ENCODE results near the gene SLC23A1.

The SLC23A1 gene
- long read RNA-seq: 0 reads

DNA sequence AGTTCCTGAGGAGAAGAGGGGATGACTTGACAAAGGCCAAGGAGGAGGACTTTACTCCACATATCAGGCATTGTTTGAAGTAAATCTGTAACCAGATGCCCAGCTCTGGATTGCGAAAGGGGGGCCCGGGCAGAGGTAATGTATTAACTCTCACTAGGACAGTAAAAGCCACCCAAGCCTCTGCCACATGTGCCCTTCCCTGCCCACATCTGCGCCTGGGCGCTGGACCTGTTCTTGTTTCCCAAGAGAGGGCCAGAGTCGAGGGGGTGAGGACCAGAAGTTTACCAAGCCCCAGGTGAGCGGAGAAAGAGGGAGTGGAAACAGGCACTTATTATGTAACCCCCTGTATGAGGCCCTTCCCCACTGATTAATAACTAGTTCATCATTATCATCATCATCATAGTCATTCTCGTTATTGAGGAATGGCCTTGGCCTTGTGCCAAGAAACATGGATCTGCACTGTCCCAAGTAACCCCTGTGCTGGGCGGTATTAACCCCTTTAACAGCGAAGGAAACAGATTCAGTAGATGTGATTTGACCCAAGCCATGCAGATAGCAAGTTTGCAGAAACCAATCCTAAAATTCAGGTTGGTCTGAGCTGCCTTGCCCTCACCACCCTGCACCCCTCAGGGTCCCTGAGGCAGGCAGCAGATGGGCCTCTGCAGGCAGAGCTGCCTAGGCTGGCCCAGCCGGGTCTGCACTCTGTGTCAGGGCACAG is at the start of gene SLC23A1:
Gene SLC23A1 (minus strand): TSS at position 23 of the 718 bp plus-strand sequence. CDS start 44 bp downstream, outside the sequence.
- Histone ChIP-seq H3K4me3 (replicated peaks; ENCODE audit: insufficient read depth, low read length) (no peak within 1 kb of the TSS), H3K27ac (replicated peaks) (no peak within 1 kb of the TSS), H3K27me3 (ENCODE audit: insufficient read depth, poor library complexity, severe bottlenecking) (no peaks in the 10 kb centered on the region)
- TF ChIP-seq SPI1 (IDR thresholded peaks at IDR 0.05; ENCODE audit: borderline replicate concordance, low read depth) (no peak), POLR2AphosphoS5 (IDR thresholded peaks at IDR 0.05; ENCODE audit: low read depth) (no peak), GABPA (IDR thresholded peaks at IDR 0.05; ENCODE audit: low read depth) (no peak)
- TF ChIP-seq, protein P1, sequence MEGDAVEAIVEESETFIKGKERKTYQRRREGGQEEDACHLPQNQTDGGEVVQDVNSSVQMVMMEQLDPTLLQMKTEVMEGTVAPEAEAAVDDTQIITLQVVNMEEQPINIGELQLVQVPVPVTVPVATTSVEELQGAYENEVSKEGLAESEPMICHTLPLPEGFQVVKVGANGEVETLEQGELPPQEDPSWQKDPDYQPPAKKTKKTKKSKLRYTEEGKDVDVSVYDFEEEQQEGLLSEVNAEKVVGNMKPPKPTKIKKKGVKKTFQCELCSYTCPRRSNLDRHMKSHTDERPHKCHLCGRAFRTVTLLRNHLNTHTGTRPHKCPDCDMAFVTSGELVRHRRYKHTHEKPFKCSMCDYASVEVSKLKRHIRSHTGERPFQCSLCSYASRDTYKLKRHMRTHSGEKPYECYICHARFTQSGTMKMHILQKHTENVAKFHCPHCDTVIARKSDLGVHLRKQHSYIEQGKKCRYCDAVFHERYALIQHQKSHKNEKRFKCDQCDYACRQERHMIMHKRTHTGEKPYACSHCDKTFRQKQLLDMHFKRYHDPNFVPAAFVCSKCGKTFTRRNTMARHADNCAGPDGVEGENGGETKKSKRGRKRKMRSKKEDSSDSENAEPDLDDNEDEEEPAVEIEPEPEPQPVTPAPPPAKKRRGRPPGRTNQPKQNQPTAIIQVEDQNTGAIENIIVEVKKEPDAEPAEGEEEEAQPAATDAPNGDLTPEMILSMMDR (IDR thresholded peaks at IDR 0.05; ENCODE audit: insufficient read depth, low read length): no peak
- TF ChIP-seq, protein P2, sequence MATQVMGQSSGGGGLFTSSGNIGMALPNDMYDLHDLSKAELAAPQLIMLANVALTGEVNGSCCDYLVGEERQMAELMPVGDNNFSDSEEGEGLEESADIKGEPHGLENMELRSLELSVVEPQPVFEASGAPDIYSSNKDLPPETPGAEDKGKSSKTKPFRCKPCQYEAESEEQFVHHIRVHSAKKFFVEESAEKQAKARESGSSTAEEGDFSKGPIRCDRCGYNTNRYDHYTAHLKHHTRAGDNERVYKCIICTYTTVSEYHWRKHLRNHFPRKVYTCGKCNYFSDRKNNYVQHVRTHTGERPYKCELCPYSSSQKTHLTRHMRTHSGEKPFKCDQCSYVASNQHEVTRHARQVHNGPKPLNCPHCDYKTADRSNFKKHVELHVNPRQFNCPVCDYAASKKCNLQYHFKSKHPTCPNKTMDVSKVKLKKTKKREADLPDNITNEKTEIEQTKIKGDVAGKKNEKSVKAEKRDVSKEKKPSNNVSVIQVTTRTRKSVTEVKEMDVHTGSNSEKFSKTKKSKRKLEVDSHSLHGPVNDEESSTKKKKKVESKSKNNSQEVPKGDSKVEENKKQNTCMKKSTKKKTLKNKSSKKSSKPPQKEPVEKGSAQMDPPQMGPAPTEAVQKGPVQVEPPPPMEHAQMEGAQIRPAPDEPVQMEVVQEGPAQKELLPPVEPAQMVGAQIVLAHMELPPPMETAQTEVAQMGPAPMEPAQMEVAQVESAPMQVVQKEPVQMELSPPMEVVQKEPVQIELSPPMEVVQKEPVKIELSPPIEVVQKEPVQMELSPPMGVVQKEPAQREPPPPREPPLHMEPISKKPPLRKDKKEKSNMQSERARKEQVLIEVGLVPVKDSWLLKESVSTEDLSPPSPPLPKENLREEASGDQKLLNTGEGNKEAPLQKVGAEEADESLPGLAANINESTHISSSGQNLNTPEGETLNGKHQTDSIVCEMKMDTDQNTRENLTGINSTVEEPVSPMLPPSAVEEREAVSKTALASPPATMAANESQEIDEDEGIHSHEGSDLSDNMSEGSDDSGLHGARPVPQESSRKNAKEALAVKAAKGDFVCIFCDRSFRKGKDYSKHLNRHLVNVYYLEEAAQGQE (IDR thresholded peaks at IDR 0.05; ENCODE audit: insufficient replicate concordance, low read depth): no peak
- no peak for DNase-seq (ENCODE audit: low read depth in 1 of 2, low spot score in 1 of 2)

DNA sequence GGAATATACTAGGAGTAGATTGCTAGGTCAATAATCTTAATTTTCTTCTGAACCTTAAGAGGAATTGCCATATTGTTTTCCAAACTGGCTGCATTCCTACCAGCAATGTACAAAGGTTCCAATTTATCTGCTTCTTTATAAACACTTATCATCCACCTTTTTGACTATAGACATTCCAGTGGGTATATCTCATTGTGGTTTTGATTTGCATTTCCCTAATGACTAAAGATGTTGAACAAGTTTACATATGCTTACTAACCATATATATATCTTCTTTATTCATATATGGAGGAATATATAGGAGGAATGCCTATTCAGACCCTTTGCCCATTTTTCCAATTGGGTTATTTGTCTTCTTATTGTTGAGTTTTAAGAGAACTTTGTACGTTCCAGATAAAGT is 48.6 kb upstream of the SLC23A1 start:
- Histone ChIP-seq H3K27me3 (ENCODE audit: insufficient read depth, poor library complexity, severe bottlenecking) (no peaks in the 10 kb centered on the region), H3K27ac (replicated peaks) (no peak overlapping the region), H3K4me3 (replicated peaks; ENCODE audit: insufficient read depth, low read length) (no peak overlapping the region)
- DNase-seq (ENCODE audit: low read depth in 1 of 2, low spot score in 1 of 2): no peak
- TF ChIP-seq, protein P2 (IDR thresholded peaks at IDR 0.05; ENCODE audit: insufficient replicate concordance, low read depth): no peak
- TF ChIP-seq, protein P1 (IDR thresholded peaks at IDR 0.05; ENCODE audit: insufficient read depth, low read length): no peak
- no peak for TF ChIP-seq SPI1 (IDR thresholded peaks at IDR 0.05; ENCODE audit: borderline replicate concordance, low read depth)
- TF ChIP-seq GABPA (IDR thresholded peaks at IDR 0.05; ENCODE audit: low read depth): no peak
- no peak for TF ChIP-seq POLR2AphosphoS5 (IDR thresholded peaks at IDR 0.05; ENCODE audit: low read depth)

DNA sequence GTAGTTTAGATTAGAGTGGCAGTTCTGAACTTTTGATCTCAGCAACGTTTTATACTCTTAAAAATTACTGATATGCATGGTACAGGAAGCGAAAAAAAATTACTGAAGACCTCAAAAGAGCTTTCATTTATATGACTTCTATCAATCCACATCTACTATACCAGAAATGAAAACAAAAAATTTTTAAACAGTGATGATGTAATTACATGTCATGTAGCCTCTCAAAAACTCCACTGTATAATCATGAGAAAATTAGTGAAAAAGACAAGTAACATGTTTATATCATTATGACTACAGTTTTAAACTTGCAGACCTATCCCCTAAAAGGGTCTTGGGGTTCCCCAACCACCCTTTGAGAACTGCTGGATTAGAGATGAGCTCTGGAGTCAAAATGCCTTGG is 46.9 kb upstream of the SLC23A1 start:
- Histone ChIP-seq H3K27ac (replicated peaks) (no peak overlapping the region), H3K4me3 (replicated peaks; ENCODE audit: insufficient read depth, low read length) (no peak overlapping the region), H3K27me3 (ENCODE audit: insufficient read depth, poor library complexity, severe bottlenecking) (no peaks in the 10 kb centered on the region)
- TF ChIP-seq POLR2AphosphoS5 (IDR thresholded peaks at IDR 0.05; ENCODE audit: low read depth): no peak
- TF ChIP-seq, protein P2 (IDR thresholded peaks at IDR 0.05; ENCODE audit: insufficient replicate concordance, low read depth): no peak
- TF ChIP-seq, protein P1 (IDR thresholded peaks at IDR 0.05; ENCODE audit: insufficient read depth, low read length): no peak
- TF ChIP-seq GABPA (IDR thresholded peaks at IDR 0.05; ENCODE audit: low read depth): no peak
- TF ChIP-seq SPI1 (IDR thresholded peaks at IDR 0.05; ENCODE audit: borderline replicate concordance, low read depth): no peak
- no peak for DNase-seq (ENCODE audit: low read depth in 1 of 2, low spot score in 1 of 2)

Data from HL-60 (cell line).